BLaER1 treated with 17β-estradiol and CSF1 and Interleukin-3, amounts not matched to agents 10 nM and 100 nM (cell line): Measurements from ENCODE around the gene RELA.
"Not testable (repeated sequence)": the region's sequence is repeated elsewhere in the genome, so short reads cannot be mapped to it uniquely, and the experiment has no call there.

Source experiments
- H3K27ac ChIP-seq, 11 experiments: shearing (Covaris generic); formaldehyde crosslinking; 2 replicates each; pipeline ENCODE4 v1.8.1; 2022
- H3K27me3 ChIP-seq, 11 experiments: shearing (Covaris generic); formaldehyde crosslinking; 2 replicates each; pipeline ENCODE4 v1.8.1; 2022
- H3K36me3 ChIP-seq, 11 experiments: shearing (Covaris generic); formaldehyde crosslinking; 2 replicates each; pipeline ENCODE4 v1.8.1; 2022
- H3K4me1 ChIP-seq, 10 experiments: shearing (Covaris generic); formaldehyde crosslinking; 2 replicates each; pipeline ENCODE4 v1.8.1; 2022
- H3K4me2 ChIP-seq, 11 experiments: shearing (Covaris generic); formaldehyde crosslinking; 2 replicates each; pipeline ENCODE4 v1.8.1; 2022
- H3K4me3 ChIP-seq, 10 experiments: shearing (Covaris generic); formaldehyde crosslinking; 2 replicates each; pipeline ENCODE4 v1.8.1; 2022
- H3K9ac ChIP-seq, 11 experiments: shearing (Covaris generic); formaldehyde crosslinking; 2 replicates each; pipeline ENCODE4 v1.8.1; 2022
- H3K9me3 ChIP-seq, 11 experiments: shearing (Covaris generic); formaldehyde crosslinking; replicated peaks in 1 of 11; 2 replicates each; pipeline ENCODE4 v1.8.1; 2022
- H4K20me1 ChIP-seq, 11 experiments: shearing (Covaris generic); formaldehyde crosslinking; 2 replicates each; pipeline ENCODE4 v1.8.1; 2022
- Cebpa-rat ChIP-seq, 11 experiments: shearing (Covaris generic); IDR thresholded peaks; 2 replicates each; pipeline ENCODE4 v1.8.1; 2022

RELA gene

GRCh38 chr11:65645710-65646109, 17.0 kb downstream of the RELA start:
- TF ChIP-seq Cebpa-rat (IDR thresholded peaks at IDR 0.05): no peak
- no peak overlapping the region for H3K4me2 ChIP-seq
- no peaks in the 10 kb centered on the region for H3K9me3 ChIP-seq
- H3K36me3 ChIP-seq: peaks cover 87 to 100% (median 96%) of the 10 kb centered on the region in 11 experiments
- H3K4me1 ChIP-seq: peaks cover 46 to 59% (median 50%) of the 10 kb centered on the region in 10 experiments
- peaks cover 11 to 92% (median 62%) of the 10 kb centered on the region in 11 experiments; a peak in 18 of 22 replicates for H4K20me1 ChIP-seq
- H3K9ac ChIP-seq: 0 out of 22 replicates have a peak overlapping the region, but pooled peaks of 1 of the 11 experiments have one; percentile 1
- H3K27me3 ChIP-seq: no peaks in the 10 kb centered on the region
- H3K27ac ChIP-seq: 0 out of 22 replicates have a peak overlapping the region, but pooled peaks of 1 of the 11 experiments have one; percentile 15
- H3K4me3 ChIP-seq: no peak overlapping the region

GRCh38 chr11:65644837-65645236, 17.9 kb downstream of the RELA start:
- Histone ChIP-seq H3K27me3 (no peaks in the 10 kb centered on the region), H3K4me2 (no peak overlapping the region), H3K27ac (peak overlapping the region in 3 of 11 experiments; percentile 3 to 15 (median 10); a peak in 1 of 22 replicates), H4K20me1 (peaks cover 2 to 83% (median 53%) of the 10 kb centered on the region in 11 experiments; a peak in 18 of 22 replicates), H3K9ac (peak overlapping the region in 3 of 11 experiments; percentile 1 to 18 (median 18); a peak in 1 of 22 replicates), H3K36me3 (peaks cover 78 to 91% (median 87%) of the 10 kb centered on the region in 11 experiments), H3K4me1 (peaks cover 46 to 59% (median 50%) of the 10 kb centered on the region in 10 experiments), H3K9me3 (no peaks in the 10 kb centered on the region), H3K4me3 (no peak overlapping the region)
- no peak for TF ChIP-seq Cebpa-rat (IDR thresholded peaks at IDR 0.05)

- Histone ChIP-seq H3K4me1 (peaks cover 46 to 59% (median 50%) of the 10 kb centered on the region in 10 experiments), H3K36me3 (peaks cover 70 to 82% (median 78%) of the 10 kb centered on the region in 11 experiments), H3K9ac (peak overlapping the region in 3 of 11 experiments; percentile 8 to 96 (median 86); a peak in 2 of 22 replicates), H4K20me1 (peaks cover 0 to 75% (median 44%) of the 10 kb centered on the region in 11 experiments; a peak in 15 of 22 replicates), H3K27me3 (no peaks in the 10 kb centered on the region), H3K27ac (peak overlapping the region in 1 of 11 experiments; percentile 99; a peak in 1 of 22 replicates), H3K4me3 (no peak overlapping the region), H3K9me3 (no peaks in the 10 kb centered on the region), H3K4me2 (peak overlapping the region in 2 of 11 experiments; percentile 95 to 99; a peak in 1 of 22 replicates)
- TF ChIP-seq Cebpa-rat (IDR thresholded peaks at IDR 0.05): no peak
Measured at GRCh38 chr11:65643971-65644370, 18.7 kb downstream of the RELA start.

GRCh38 chr11:65642014-65642671, 20.6 kb downstream of the RELA start:
- Histone ChIP-seq H3K9me3 (no peaks in the 10 kb centered on the region), H3K27me3 (no peaks in the 10 kb centered on the region), H3K9ac (peak overlapping the region; percentile 82 to 96 (median 88); a peak in 19 of 22 replicates), H3K4me3 (peak overlapping the region in 9 of 10 experiments; percentile 62 to 83 (median 75); a peak in 18 of 20 replicates), H3K36me3 (peaks cover 52 to 69% (median 63%) of the 10 kb centered on the region in 11 experiments), H3K4me2 (peak overlapping the region; percentile 89 to 100 (median 98)), H4K20me1 (peaks cover 0 to 65% (median 39%) of the 10 kb centered on the region in 11 experiments; a peak in 14 of 22 replicates), H3K4me1 (peaks cover 52 to 65% (median 62%) of the 10 kb centered on the region in 10 experiments), H3K27ac (peak overlapping the region in 8 of 11 experiments; percentile 94 to 100 (median 98); a peak in 16 of 22 replicates)
- no peak for TF ChIP-seq Cebpa-rat (IDR thresholded peaks at IDR 0.05)

GRCh38 chr11:65641297-65642013, 21.3 kb downstream of the RELA start:
- peak overlapping the region; percentile 82 to 96 (median 88) for H3K9ac ChIP-seq
- no peaks in the 10 kb centered on the region for H3K27me3 ChIP-seq
- peaks cover 0 to 65% (median 37%) of the 10 kb centered on the region in 11 experiments; a peak in 14 of 22 replicates for H4K20me1 ChIP-seq
- peak overlapping the region; percentile 89 to 100 (median 98) for H3K4me2 ChIP-seq
- no peaks in the 10 kb centered on the region for H3K9me3 ChIP-seq
- H3K4me1 ChIP-seq: peaks cover 59 to 72% (median 67%) of the 10 kb centered on the region in 10 experiments
- H3K27ac ChIP-seq: peak overlapping the region; percentile 87 to 100 (median 97)
- TF ChIP-seq Cebpa-rat (IDR thresholded peaks at IDR 0.05): no peak
- peaks cover 52 to 69% (median 63%) of the 10 kb centered on the region in 11 experiments for H3K36me3 ChIP-seq
- peak overlapping the region; percentile 62 to 94 (median 76) for H3K4me3 ChIP-seq

- Histone ChIP-seq H3K27ac (peak overlapping the region; percentile 87 to 100 (median 97)), H3K4me3 (peak overlapping the region; percentile 62 to 94 (median 76)), H3K36me3 (peaks cover 52 to 69% (median 63%) of the 10 kb centered on the region in 11 experiments), H3K9ac (peak overlapping the region; percentile 82 to 96 (median 88)), H3K27me3 (no peaks in the 10 kb centered on the region), H4K20me1 (peaks cover 0 to 62% (median 32%) of the 10 kb centered on the region in 11 experiments; a peak in 14 of 22 replicates), H3K4me1 (peaks cover 62 to 76% (median 68%) of the 10 kb centered on the region in 10 experiments), H3K9me3 (no peaks in the 10 kb centered on the region), H3K4me2 (peak overlapping the region; percentile 89 to 100 (median 98))
- no peak for TF ChIP-seq Cebpa-rat (IDR thresholded peaks at IDR 0.05)
Measured at GRCh38 chr11:65640483-65641296, 22.0 kb downstream of the RELA start.

- Histone ChIP-seq H3K9ac (peak overlapping the region; percentile 82 to 96 (median 88)), H3K9me3 (no peaks in the 10 kb centered on the region), H3K4me3 (peak overlapping the region; percentile 62 to 94 (median 76)), H3K36me3 (peaks cover 52 to 69% (median 63%) of the 10 kb centered on the region in 11 experiments), H3K27me3 (no peaks in the 10 kb centered on the region), H3K27ac (peak overlapping the region; percentile 87 to 100 (median 97)), H3K4me1 (peaks cover 62 to 76% (median 68%) of the 10 kb centered on the region in 10 experiments), H3K4me2 (peak overlapping the region; percentile 89 to 100 (median 98)), H4K20me1 (peaks cover 0 to 62% (median 24%) of the 10 kb centered on the region in 11 experiments; a peak in 14 of 22 replicates)
- TF ChIP-seq Cebpa-rat (IDR thresholded peaks at IDR 0.05): peak in 5 of 11 experiments; percentile 23 to 82 (median 69); a peak in 6 of 22 replicates
Measured at GRCh38 chr11:65639623-65640482, 22.9 kb downstream of the RELA start.

- Histone ChIP-seq H3K27ac (peak overlapping the region in 10 of 11 experiments; percentile 72 to 100 (median 98); a peak in 19 of 22 replicates), H3K4me2 (peak overlapping the region; percentile 89 to 100 (median 98)), H3K4me3 (peak overlapping the region; percentile 69 to 94 (median 76)), H3K4me1 (peaks cover 67 to 82% (median 73%) of the 10 kb centered on the region in 10 experiments), H4K20me1 (peaks cover 0 to 61% (median 18%) of the 10 kb centered on the region in 11 experiments; a peak in 12 of 22 replicates), H3K36me3 (peaks cover 54 to 69% (median 63%) of the 10 kb centered on the region in 11 experiments), H3K9ac (peak overlapping the region; percentile 84 to 96 (median 88))
- H3K9me3 ChIP-seq, H3K27me3 ChIP-seq: not testable (repeated sequence)
Measured at GRCh38 chr11:65639228-65639597, 23.5 kb downstream of the RELA start.
